ENCODE results near the gene PCDHGB4.
"Not testable (repeated sequence)": the region's sequence is repeated elsewhere in the genome, so short reads cannot be mapped to it uniquely, and the experiment has no call there.

Gene PCDHGB4

GRCh38 chr5:141397756-141398551 lies 10.5 kb downstream of the PCDHGB4 start, which contains the start of gene PCDHGB5:
Gene PCDHGB5, plus strand, starts transcription at chr5:141397947. Its CDS starts 181 bp downstream, at chr5:141398128.
- H3K4me3 ChIP-seq (ENCODE audit: low read depth in 1 of 2, low read length in 1 of 2); H3K4me1 ChIP-seq (ENCODE audit: control insufficient read depth in 1 of 2, insufficient read depth in 1 of 2, low read depth in 1 of 2, low read length in 1 of 2); H3K36me3 ChIP-seq; H3K27ac ChIP-seq: not testable (repeated sequence)
- peaks cover 98% of the 10 kb centered on the region for H3K27me3 ChIP-seq
- H3K9me3 ChIP-seq, result peaks cover 24% of the 10 kb centered on the region

DNA sequence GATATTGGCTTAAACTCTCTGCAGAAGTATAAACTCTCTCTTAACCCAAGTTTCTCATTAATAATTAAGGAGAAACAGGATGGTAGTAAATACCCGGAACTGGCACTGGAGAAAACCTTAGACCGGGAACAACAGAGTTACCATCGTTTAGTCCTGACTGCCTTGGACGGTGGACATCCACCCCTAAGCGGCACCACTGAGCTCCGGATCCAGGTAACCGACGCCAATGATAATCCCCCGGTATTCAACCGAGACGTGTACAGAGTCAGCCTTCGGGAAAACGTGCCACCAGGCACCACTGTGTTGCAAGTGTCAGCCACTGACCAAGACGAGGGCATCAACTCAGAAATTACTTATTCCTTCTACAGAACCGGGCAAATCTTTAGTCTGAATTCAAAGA lies 11.1 kb downstream of the PCDHGB4 start:
- H3K27ac ChIP-seq, result no peak overlapping the region
- no peak overlapping the region for H3K4me3 ChIP-seq (ENCODE audit: low read depth in 1 of 2, low read length in 1 of 2)
- no peak for TF ChIP-seq CTCF (IDR thresholded peaks at IDR 0.05)
- H3K36me3 ChIP-seq, result no peaks in the 10 kb centered on the region
- H3K27me3 ChIP-seq, result peaks cover 98% of the 10 kb centered on the region
- no peaks in the 10 kb centered on the region for H3K4me1 ChIP-seq (ENCODE audit: control insufficient read depth in 1 of 2, insufficient read depth in 1 of 2, low read depth in 1 of 2, low read length in 1 of 2)
- peaks cover 21% of the 10 kb centered on the region for H3K9me3 ChIP-seq

- Histone ChIP-seq H3K4me1 (ENCODE audit: control insufficient read depth in 1 of 2, insufficient read depth in 1 of 2, low read depth in 1 of 2, low read length in 1 of 2) (no peaks in the 10 kb centered on the region), H3K27me3 (peaks cover 98% of the 10 kb centered on the region), H3K27ac (no peak overlapping the region), H3K36me3 (no peaks in the 10 kb centered on the region), H3K4me3 (ENCODE audit: low read depth in 1 of 2, low read length in 1 of 2) (no peak overlapping the region), H3K9me3 (peaks cover 15% of the 10 kb centered on the region)
- TF ChIP-seq CTCF (IDR thresholded peaks at IDR 0.05), result no peak
Observed at GRCh38 chr5:141399555-141400258, 12.2 kb downstream of the PCDHGB4 start.

GRCh38 chr5:141402553-141403243 lies 15.2 kb downstream of the PCDHGB4 start, which contains the start of gene PCDHGA9:
Gene PCDHGA9, plus strand, starts transcription at chr5:141402778. Its CDS starts 175 bp downstream, at chr5:141402953.
- H3K4me1 ChIP-seq (ENCODE audit: control insufficient read depth in 1 of 2, insufficient read depth in 1 of 2, low read depth in 1 of 2, low read length in 1 of 2), result no peaks in the 10 kb centered on the region
- H3K27me3 ChIP-seq, result peaks cover 98% of the 10 kb centered on the region
- H3K4me3 ChIP-seq (ENCODE audit: low read depth in 1 of 2, low read length in 1 of 2), result no peak within 1 kb of the TSS
- H3K27ac ChIP-seq, result no peak within 1 kb of the TSS
- H3K9me3 ChIP-seq, result peaks cover 15% of the 10 kb centered on the region
- TF ChIP-seq CTCF (IDR thresholded peaks at IDR 0.05), result no peak
- no peaks in the 10 kb centered on the region for H3K36me3 ChIP-seq

GRCh38 chr5:141403387-141403786 lies 15.9 kb downstream of the PCDHGB4 start:
- no peaks in the 10 kb centered on the region for H3K36me3 ChIP-seq
- TF ChIP-seq CTCF (IDR thresholded peaks at IDR 0.05), result no peak
- no peak overlapping the region for H3K27ac ChIP-seq
- peaks cover 100% of the 10 kb centered on the region for H3K27me3 ChIP-seq
- H3K4me1 ChIP-seq (ENCODE audit: control insufficient read depth in 1 of 2, insufficient read depth in 1 of 2, low read depth in 1 of 2, low read length in 1 of 2), result no peaks in the 10 kb centered on the region
- no peak overlapping the region for H3K4me3 ChIP-seq (ENCODE audit: low read depth in 1 of 2, low read length in 1 of 2)
- H3K9me3 ChIP-seq, result peaks cover 19% of the 10 kb centered on the region

GRCh38 chr5:141407790-141408505 lies 20.4 kb downstream of the PCDHGB4 start, which contains the start of gene PCDHGB6:
Gene PCDHGB6, plus strand, starts transcription at chr5:141408021. Its CDS starts 182 bp downstream, at chr5:141408203.
- H3K9me3 ChIP-seq, result peaks cover 21% of the 10 kb centered on the region
- H3K27me3 ChIP-seq, result peaks cover 100% of the 10 kb centered on the region
- not testable (repeated sequence) for H3K4me3 ChIP-seq (ENCODE audit: low read depth in 1 of 2, low read length in 1 of 2); H3K36me3 ChIP-seq; H3K4me1 ChIP-seq (ENCODE audit: control insufficient read depth in 1 of 2, insufficient read depth in 1 of 2, low read depth in 1 of 2, low read length in 1 of 2); H3K27ac ChIP-seq
